ENCODE data around the gene ZNF227.

- TF ChIP-seq, protein P1, sequence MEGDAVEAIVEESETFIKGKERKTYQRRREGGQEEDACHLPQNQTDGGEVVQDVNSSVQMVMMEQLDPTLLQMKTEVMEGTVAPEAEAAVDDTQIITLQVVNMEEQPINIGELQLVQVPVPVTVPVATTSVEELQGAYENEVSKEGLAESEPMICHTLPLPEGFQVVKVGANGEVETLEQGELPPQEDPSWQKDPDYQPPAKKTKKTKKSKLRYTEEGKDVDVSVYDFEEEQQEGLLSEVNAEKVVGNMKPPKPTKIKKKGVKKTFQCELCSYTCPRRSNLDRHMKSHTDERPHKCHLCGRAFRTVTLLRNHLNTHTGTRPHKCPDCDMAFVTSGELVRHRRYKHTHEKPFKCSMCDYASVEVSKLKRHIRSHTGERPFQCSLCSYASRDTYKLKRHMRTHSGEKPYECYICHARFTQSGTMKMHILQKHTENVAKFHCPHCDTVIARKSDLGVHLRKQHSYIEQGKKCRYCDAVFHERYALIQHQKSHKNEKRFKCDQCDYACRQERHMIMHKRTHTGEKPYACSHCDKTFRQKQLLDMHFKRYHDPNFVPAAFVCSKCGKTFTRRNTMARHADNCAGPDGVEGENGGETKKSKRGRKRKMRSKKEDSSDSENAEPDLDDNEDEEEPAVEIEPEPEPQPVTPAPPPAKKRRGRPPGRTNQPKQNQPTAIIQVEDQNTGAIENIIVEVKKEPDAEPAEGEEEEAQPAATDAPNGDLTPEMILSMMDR (IDR thresholded peaks at IDR 0.05; ENCODE audit: insufficient read depth, low read length), result no peak
- TF ChIP-seq POLR2AphosphoS5 (IDR thresholded peaks at IDR 0.05; ENCODE audit: low read depth) (no peak), GABPA (IDR thresholded peaks at IDR 0.05; ENCODE audit: low read depth) (no peak), SPI1 (IDR thresholded peaks at IDR 0.05; ENCODE audit: borderline replicate concordance, low read depth) (no peak)
- TF ChIP-seq, protein P2, sequence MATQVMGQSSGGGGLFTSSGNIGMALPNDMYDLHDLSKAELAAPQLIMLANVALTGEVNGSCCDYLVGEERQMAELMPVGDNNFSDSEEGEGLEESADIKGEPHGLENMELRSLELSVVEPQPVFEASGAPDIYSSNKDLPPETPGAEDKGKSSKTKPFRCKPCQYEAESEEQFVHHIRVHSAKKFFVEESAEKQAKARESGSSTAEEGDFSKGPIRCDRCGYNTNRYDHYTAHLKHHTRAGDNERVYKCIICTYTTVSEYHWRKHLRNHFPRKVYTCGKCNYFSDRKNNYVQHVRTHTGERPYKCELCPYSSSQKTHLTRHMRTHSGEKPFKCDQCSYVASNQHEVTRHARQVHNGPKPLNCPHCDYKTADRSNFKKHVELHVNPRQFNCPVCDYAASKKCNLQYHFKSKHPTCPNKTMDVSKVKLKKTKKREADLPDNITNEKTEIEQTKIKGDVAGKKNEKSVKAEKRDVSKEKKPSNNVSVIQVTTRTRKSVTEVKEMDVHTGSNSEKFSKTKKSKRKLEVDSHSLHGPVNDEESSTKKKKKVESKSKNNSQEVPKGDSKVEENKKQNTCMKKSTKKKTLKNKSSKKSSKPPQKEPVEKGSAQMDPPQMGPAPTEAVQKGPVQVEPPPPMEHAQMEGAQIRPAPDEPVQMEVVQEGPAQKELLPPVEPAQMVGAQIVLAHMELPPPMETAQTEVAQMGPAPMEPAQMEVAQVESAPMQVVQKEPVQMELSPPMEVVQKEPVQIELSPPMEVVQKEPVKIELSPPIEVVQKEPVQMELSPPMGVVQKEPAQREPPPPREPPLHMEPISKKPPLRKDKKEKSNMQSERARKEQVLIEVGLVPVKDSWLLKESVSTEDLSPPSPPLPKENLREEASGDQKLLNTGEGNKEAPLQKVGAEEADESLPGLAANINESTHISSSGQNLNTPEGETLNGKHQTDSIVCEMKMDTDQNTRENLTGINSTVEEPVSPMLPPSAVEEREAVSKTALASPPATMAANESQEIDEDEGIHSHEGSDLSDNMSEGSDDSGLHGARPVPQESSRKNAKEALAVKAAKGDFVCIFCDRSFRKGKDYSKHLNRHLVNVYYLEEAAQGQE (IDR thresholded peaks at IDR 0.05; ENCODE audit: insufficient replicate concordance, low read depth), result no peak
These were observed 22.3 kb upstream of the ZNF227 start for GRCh38 chr19:44190020-44190419.
